Measurements from ENCODE around the gene IRX6.

GRCh38 chr16:55329791-55330428, 5.9 kb downstream of the IRX6 start:
- TF ChIP-seq EZH2 (IDR thresholded peaks at IDR 0.05; ENCODE audit: borderline replicate concordance, low read depth, low read length, severe bottlenecking) (no peak), CTCF (IDR thresholded peaks at IDR 0.05; ENCODE audit: borderline replicate concordance, extremely low read depth, low read length, poor library complexity, severe bottlenecking) (no peak)
